Measurements from ENCODE around the gene EEF1G. TPM values are rescaled to one million over a fixed set of nuclear protein-coding genes. Genes with fewer than 3 reads are reported as not detected.

Gene EEF1G
- total and polyA plus RNA-seq, 2 of the 13 experiments (the other 11 are each of a cell fraction or from before 2014, with no cell fraction given) = 1,787 to 2,144 TPM

DNA sequence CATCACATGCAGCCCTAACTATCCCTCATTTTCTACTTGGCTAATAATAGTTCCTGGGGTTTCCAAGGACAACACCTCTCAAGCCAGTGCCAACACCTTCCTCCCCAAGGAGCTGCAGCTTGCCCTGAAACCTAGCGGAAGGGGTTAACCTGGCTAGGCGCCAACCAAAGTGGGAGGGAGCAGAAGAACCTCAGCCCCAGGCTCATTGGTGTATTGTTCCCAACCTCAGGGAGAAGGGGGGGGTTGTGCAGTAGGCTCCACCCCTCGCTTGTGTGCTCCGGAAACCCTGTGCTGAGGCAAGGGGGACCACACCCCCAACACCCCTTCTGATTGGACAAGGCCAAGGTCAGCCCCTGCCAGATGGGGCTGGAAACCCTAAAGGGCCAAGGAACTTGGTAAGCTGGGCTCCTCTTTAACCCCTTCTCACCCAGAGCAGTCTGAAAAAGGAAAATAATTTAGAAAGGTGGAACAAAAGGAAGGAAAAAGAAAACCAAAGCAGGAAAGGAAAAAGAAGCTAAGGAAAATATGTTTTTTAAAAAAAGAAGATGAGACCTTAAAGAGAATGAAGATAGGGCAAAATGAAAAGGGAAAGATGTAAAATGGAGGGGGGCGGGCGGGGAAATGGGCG lies 25.5 kb upstream of the EEF1G start (continued):
- TF ChIP-seq SP140L (CRISPR knock-in tag; IDR thresholded peaks at IDR 0.05; ENCODE audit: borderline replicate concordance) (no peak), ZNF720 (CRISPR knock-in tag; IDR thresholded peaks at IDR 0.05) (no peak), GATA4 (IDR thresholded peaks at IDR 0.05; ENCODE audit: borderline replicate concordance, low read depth) (no peak), ZBTB3 (CRISPR knock-in tag; IDR thresholded peaks at IDR 0.05; ENCODE audit: borderline replicate concordance, low read depth) (no peak), SRSF1 (optimal IDR thresholded peaks at IDR 0.05; ENCODE audit: low read depth, low read length) (no peak), ZBTB42 (CRISPR knock-in tag; IDR thresholded peaks at IDR 0.05) (no peak), ZNF10 (CRISPR knock-in tag; IDR thresholded peaks at IDR 0.05; ENCODE audit: borderline replicate concordance, low read depth) (no peak), PHB2 (IDR thresholded peaks at IDR 0.05; ENCODE audit: partially characterized antibody) (no peak), ATRX (CRISPR knock-in tag; IDR thresholded peaks at IDR 0.05; ENCODE audit: borderline replicate concordance) (no peak), GPN1 (CRISPR knock-in tag; IDR thresholded peaks at IDR 0.05; ENCODE audit: borderline replicate concordance) (no peak), ZFP62 (CRISPR knock-in tag; IDR thresholded peaks at IDR 0.05) (no peak), ZNF383 (CRISPR knock-in tag; IDR thresholded peaks at IDR 0.05; ENCODE audit: borderline replicate concordance) (no peak), CENPT (CRISPR knock-in tag; IDR thresholded peaks at IDR 0.05; ENCODE audit: low read depth) (no peak), REXO4 (CRISPR knock-in tag; IDR thresholded peaks at IDR 0.05; ENCODE audit: borderline replicate concordance) (no peak)
- TF ChIP-seq, protein P1, sequence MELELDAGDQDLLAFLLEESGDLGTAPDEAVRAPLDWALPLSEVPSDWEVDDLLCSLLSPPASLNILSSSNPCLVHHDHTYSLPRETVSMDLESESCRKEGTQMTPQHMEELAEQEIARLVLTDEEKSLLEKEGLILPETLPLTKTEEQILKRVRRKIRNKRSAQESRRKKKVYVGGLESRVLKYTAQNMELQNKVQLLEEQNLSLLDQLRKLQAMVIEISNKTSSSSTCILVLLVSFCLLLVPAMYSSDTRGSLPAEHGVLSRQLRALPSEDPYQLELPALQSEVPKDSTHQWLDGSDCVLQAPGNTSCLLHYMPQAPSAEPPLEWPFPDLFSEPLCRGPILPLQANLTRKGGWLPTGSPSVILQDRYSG (CRISPR knock-in tag; IDR thresholded peaks at IDR 0.05) = no peak
- TF ChIP-seq, protein P2, sequence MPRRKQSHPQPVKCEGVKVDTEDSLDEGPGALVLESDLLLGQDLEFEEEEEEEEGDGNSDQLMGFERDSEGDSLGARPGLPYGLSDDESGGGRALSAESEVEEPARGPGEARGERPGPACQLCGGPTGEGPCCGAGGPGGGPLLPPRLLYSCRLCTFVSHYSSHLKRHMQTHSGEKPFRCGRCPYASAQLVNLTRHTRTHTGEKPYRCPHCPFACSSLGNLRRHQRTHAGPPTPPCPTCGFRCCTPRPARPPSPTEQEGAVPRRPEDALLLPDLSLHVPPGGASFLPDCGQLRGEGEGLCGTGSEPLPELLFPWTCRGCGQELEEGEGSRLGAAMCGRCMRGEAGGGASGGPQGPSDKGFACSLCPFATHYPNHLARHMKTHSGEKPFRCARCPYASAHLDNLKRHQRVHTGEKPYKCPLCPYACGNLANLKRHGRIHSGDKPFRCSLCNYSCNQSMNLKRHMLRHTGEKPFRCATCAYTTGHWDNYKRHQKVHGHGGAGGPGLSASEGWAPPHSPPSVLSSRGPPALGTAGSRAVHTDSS (CRISPR knock-in tag; conservative IDR thresholded peaks at IDR 0.05) = no peak
- TF ChIP-seq, protein P3, sequence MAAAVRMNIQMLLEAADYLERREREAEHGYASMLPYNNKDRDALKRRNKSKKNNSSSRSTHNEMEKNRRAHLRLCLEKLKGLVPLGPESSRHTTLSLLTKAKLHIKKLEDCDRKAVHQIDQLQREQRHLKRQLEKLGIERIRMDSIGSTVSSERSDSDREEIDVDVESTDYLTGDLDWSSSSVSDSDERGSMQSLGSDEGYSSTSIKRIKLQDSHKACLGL (CRISPR knock-in tag; IDR thresholded peaks at IDR 0.05) = no peak
- TF ChIP-seq, protein P4, sequence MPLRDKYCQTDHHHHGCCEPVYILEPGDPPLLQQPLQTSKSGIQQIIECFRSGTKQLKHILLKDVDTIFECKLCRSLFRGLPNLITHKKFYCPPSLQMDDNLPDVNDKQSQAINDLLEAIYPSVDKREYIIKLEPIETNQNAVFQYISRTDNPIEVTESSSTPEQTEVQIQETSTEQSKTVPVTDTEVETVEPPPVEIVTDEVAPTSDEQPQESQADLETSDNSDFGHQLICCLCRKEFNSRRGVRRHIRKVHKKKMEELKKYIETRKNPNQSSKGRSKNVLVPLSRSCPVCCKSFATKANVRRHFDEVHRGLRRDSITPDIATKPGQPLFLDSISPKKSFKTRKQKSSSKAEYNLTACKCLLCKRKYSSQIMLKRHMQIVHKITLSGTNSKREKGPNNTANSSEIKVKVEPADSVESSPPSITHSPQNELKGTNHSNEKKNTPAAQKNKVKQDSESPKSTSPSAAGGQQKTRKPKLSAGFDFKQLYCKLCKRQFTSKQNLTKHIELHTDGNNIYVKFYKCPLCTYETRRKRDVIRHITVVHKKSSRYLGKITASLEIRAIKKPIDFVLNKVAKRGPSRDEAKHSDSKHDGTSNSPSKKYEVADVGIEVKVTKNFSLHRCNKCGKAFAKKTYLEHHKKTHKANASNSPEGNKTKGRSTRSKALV (CRISPR knock-in tag; IDR thresholded peaks at IDR 0.05) = no peak
- TF ChIP-seq, protein P5, sequence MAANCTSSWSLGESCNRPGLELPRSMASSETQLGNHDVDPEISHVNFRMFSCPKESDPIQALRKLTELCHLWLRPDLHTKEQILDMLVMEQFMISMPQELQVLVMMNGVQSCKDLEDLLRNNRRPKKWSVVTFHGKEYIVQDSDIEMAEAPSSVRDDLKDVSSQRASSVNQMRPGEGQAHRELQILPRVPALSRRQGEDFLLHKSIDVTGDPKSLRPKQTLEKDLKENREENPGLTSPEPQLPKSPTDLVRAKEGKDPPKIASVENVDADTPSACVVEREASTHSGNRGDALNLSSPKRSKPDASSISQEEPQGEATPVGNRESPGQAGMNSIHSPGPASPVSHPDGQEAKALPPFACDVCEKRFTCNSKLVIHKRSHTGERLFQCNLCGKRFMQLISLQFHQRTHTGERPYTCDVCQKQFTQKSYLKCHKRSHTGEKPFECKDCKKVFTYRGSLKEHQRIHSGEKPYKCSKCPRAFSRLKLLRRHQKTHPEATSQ (CRISPR knock-in tag; IDR thresholded peaks at IDR 0.05; ENCODE audit: borderline replicate concordance) = no peak
- TF ChIP-seq, protein P6, sequence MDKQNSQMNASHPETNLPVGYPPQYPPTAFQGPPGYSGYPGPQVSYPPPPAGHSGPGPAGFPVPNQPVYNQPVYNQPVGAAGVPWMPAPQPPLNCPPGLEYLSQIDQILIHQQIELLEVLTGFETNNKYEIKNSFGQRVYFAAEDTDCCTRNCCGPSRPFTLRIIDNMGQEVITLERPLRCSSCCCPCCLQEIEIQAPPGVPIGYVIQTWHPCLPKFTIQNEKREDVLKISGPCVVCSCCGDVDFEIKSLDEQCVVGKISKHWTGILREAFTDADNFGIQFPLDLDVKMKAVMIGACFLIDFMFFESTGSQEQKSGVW (CRISPR knock-in tag; IDR thresholded peaks at IDR 0.05; ENCODE audit: borderline replicate concordance) = no peak

Measured in HepG2 (cell line).